HG03175 (cell line): ENCODE measurements around the gene IER3.
A peak's percentile ranks its signal among the peaks of the same experiment; 100 is the strongest.
"Not testable (repeated sequence)": the region's sequence is repeated elsewhere in the genome, so short reads cannot be mapped to it uniquely, and the experiment has no call there.

Experiments used
- ATAC-seq: cut with Tn5 transposase; IDR thresholded peaks from one replicate; pipeline ENCODE4 v1.9.1; 2021; ENCODE audit warnings: mild to moderate bottlenecking, moderate library complexity; ENCODE audit not compliant: unreplicated experiment

Gene IER3

GRCh38 chr6:30769088-30769852 lies 24.9 kb upstream of the IER3 start:
- ATAC-seq: no peak

- no peak for ATAC-seq
Measured at GRCh38 chr6:30768634-30769087, 24.3 kb upstream of the IER3 start.

GRCh38 chr6:30767944-30768301 lies 23.6 kb upstream of the IER3 start:
- ATAC-seq: no peak

GRCh38 chr6:30767158-30767943 lies 23.0 kb upstream of the IER3 start:
- ATAC-seq: peak; percentile 54

- ATAC-seq: no peak
Measured at GRCh38 chr6:30766461-30767157, 22.3 kb upstream of the IER3 start.

- not testable (repeated sequence) for ATAC-seq
Measured at GRCh38 chr6:30765495-30765894, 21.1 kb upstream of the IER3 start.

- not testable (repeated sequence) for ATAC-seq
Measured at GRCh38 chr6:30764490-30765043, 20.2 kb upstream of the IER3 start.

- peak; percentile 53 for ATAC-seq
Measured at GRCh38 chr6:30763618-30764489, 19.5 kb upstream of the IER3 start.

- ATAC-seq: no peak
Measured at GRCh38 chr6:30763155-30763617, 18.8 kb upstream of the IER3 start.

- no peak for ATAC-seq
Measured at GRCh38 chr6:30761791-30762429, 17.6 kb upstream of the IER3 start.

- ATAC-seq: no peak
Measured at GRCh38 chr6:30760549-30760948, 16.2 kb upstream of the IER3 start.

- ATAC-seq: no peak
Measured at GRCh38 chr6:30759575-30760239, 15.4 kb upstream of the IER3 start.

GRCh38 chr6:30757261-30757904 lies 13.0 kb upstream of the IER3 start:
- ATAC-seq: no peak

- ATAC-seq: not testable (repeated sequence)
Measured at GRCh38 chr6:30756405-30757003, 12.2 kb upstream of the IER3 start.

GRCh38 chr6:30754631-30755030 lies 10.3 kb upstream of the IER3 start:
- no peak for ATAC-seq

- ATAC-seq: no peak
Measured at GRCh38 chr6:30752157-30752927, 8.0 kb upstream of the IER3 start.

GRCh38 chr6:30750379-30750668 lies 6.0 kb upstream of the IER3 start:
- no peak for ATAC-seq
